GM21576 (cell line): ENCODE results near the gene CNOT6L.
A peak's percentile ranks its signal among the peaks of the same experiment; 100 is the strongest.
"Not testable (repeated sequence)": the region's sequence is repeated elsewhere in the genome, so short reads cannot be mapped to it uniquely, and the experiment has no call there.

Experiments used
- ATAC-seq: cut with Tn5 transposase; IDR thresholded peaks from one replicate; pipeline ENCODE4 v1.9.1; 2021; ENCODE audit warnings: mild to moderate bottlenecking, moderate library complexity; ENCODE audit not compliant: unreplicated experiment

Gene CNOT6L

DNA sequence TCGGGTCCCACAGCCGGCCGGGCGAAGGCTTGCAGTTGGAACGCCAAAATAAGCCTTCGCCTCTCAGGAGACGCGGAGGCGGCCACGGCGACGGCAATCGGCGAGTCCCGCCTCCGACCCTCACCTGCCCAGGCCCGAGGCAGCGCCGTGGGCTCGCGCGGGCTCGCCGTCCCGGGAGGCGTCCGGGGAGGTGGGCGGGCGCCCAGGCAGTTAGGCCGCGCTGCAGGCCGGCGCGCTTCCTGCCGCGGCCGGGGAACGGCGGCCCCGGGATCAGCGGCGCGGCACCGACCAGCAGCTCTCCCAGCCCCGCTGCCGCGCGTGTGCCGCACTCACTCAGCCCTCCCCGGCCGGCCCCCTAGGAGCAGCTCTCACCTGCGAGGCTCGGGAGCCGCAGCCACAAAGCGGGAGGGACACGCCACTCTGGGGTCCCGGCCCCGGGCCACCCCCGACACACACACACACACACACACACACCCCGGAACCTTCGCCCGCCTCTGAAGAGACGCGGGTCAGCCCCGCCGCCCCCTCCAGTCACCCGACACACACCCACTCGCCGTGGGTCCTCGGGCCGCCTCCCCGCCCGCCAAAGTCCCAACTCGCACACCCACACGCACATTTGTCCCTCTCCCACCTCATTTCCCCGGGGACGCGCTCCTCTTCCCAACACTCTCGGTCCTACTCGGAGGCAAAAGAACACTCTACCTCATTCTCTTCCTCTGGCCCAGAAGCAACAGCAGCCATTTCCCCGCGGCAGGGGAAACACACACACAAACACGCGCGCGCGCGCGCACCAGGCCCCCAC, at the start of gene CNOT6L:
Gene CNOT6L, minus strand, starts transcription at position 767 of the 802 bp plus-strand sequence. Its CDS starts 60 bp downstream, at position 707.
- peak; percentile 18 for ATAC-seq

DNA sequence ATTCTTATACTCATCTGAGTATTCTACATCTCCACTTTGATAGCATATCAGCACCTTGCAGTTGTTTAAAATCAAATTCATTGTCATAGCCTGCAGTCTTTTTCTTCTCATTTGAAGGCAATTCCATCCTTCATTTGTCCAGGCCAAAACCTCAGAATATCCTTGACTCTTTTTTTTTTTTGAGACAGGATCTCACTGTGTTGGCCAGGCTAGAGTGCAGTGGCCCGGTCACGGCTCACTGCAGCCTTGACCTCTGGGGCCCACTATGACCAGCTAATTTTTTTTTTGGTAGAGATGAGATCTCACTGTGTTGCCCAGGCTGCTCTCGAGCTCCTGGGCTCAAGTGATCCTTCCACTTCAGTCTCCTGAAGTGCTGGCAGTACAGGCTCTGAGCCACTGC, 46.1 kb upstream of the CNOT6L start:
- no peak for ATAC-seq

DNA sequence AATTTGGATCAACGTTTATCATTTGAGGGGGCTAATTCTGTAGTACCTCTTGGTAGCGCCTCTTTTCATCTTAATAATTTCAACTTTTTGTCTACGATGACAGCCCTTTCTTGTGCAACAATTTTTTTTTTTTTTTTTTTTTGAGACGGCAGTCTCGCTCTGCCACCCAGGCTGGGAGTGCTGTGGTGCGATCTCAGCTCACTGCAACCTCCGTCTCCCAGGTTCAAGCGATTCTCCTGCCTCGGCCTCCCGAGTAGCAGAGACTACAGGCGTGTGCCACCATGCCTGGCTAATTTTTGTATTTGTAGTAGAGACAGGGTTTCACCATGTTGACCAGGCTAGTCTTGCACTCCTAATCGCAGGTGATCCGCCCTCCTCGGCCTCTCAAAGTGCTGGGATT, 44.2 kb upstream of the CNOT6L start:
- not testable (repeated sequence) for ATAC-seq

DNA sequence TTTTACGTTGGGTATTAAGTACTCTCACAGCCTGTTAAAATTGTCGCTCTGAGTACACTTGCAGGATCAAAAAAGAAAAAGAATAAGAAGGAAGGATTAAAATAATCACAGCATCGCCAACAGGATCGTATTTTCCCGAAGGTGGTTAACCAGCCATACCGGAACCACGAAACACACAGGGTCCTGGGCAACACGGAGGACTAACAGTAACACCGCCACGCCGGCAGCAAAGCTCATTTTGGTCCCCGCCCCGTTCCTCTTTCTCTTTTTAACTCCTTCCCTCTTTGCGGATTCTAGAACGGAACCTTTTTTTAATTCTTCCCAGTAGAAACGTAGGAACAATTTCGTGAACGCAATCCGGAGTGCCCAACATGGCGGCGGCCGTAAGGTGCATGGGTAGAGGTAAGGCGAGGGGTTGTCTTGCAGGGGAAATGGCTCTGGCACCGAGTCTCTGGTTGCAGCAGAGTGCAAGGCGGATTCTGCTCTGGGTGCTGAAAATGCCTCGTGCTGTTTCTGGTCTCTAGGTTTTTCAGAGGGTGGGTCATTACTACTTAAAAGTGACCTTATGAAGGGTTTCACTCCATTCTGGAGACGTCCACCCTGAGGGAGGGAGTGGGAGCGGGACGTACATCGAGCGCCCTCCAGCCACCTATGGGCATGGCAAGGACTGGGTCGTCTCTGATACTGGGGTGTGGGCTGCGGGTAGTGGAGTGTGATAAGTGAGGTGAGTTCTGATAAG, 43.5 kb upstream of the CNOT6L start, which contains the start of gene MRPL1:
Gene MRPL1, plus strand, starts transcription at position 353 of the 739 bp plus-strand sequence. Its CDS starts 19 bp downstream, at position 372.
- peak; percentile 79 for ATAC-seq

DNA sequence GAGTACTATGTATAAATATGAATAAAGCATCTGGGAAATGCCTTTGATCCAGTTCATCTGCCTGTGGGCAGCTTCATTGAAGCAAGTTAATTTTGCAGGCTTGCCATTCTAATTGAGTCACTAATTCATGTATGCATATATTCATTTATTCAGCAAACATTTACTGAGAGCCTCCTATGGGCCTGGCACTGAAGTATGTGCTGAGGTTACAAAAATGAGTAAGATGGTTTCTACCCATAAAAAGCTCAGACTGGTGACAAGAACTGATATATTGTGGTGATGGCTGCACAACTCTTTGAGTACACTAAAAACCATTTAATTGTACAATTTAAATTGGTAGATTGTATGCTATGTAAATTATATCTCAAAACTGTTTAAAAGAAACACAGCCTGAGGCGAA, 42.3 kb upstream of the CNOT6L start:
- no peak for ATAC-seq

DNA sequence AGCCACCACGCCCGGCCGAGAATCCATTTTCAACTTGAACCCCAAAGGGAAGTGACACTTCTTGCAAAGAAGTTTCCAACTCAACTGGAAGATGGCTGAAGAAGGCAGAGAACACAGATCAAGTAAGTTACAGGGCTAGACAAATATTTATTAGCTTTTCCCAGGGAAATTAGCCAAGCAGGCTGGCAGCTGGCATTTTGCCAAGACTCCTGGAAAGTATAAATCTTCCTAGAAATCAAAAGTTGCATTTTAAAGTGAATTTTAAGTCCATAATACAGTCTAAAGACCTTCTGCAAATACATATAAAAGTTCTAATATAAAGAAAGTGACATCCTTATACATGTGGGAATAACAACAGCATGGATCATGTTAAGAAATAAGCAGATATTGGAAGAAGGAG, 40.1 kb upstream of the CNOT6L start:
- no peak for ATAC-seq

DNA sequence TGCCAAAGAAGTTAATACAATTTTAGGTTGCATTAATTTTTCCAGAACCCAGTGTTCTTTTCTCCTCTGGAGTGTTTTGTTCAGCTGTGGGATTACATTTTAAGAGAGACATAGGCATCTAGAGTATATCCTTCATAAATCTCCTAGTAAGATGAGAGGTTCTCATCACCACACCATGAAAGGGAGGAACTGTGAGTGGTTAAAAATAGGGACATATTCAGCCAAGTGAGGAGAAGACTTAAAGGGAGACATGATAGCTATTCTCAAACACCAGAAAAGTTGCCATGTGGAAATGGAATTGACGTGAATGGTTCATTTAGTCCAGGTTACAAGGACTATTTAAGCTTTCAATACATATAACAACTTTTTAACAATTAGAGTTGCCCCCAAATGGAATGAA, 37.0 kb upstream of the CNOT6L start:
- ATAC-seq = no peak

DNA sequence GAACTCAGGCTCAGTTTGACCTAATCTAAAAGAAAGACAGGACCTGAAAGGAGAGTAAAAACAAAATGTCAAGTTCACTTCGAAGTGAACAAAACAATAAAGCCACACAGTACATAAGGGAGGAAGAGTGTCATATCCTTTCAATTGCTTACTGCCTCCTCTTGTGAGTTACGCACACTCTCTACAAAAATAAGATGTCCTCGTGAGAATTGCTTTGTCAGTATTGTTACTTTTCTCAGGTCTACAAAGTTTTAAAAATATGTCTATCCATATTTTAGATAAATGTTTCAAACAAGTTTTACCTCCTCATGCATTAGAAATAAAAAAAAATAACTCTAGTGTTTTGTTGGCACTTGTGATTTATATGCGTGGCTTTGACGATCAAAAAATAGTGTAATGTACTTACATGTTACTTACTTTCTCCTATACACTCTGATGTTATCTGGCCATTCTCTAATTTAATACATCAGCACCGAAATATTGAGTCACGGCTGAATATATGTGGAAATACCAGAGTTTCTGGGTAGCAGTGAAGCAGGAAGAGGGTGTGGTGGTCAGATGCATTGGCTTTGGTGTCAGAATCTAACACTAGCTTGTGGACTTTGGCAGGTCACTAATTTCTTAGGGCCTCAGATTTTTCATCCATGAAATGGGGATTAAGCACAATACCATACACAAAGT, 35.4 kb upstream of the CNOT6L start:
- no peak for ATAC-seq

DNA sequence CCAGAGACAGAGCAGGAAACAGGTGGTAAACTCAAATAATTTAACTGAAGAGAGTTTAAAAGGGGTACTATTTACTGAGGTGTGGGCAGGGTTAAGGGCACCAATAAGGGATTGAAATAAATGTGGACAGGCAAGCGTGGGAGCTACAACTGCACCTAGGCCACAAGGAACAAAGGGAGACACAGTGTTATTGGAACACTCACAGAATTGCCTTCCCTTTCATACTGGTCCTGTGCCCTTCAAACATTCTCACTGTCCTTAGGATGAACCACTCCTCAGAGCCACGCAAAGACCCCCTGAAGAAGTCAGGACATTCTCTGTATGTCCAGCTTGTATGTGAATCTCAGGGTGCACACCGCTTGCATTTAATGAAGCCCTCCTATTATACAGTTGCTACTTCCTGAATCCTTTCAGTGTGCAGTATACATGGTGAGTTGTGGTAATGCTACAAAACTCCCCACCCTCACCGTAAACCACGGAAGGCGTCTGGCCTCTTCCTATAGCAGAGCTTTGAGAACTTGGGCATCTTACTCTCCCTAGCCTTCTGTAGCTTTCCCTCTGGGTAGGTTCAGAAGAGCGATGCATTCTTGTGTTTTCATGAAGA, 33.8 kb upstream of the CNOT6L start:
- peak; percentile 94 for ATAC-seq

DNA sequence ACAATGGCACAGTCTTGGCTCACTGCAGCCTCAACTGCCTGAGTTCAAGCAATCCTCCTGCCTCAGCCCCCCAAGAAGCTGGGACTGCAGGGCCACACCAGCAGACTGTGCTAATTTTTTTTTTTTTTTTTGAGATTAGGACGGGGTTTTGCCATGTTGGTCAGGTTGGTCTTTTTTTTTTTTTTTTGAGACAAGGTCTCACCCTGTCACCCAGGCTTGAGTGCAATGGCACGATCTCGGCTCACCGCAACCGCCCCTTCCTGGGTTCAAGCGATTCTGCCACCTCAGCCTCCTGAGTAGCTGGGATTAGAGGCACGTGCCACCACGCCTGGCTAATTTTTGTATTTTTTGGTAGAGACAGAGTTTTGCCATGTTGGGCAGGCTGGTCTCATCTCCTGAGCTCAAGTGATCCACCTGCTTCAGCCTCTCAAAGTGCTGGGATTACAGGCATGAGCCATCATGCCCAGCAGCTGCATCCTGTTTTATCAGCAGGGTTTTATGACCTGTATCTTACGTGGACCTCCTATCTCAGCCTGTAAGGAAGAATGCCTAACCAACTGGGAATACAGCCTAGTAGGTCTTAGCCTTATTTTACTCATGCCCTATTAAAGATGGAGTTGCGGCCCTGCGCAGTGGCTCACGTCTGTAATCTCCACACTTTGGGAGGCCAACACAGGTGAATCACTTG, 30.3 kb upstream of the CNOT6L start:
- ATAC-seq = no peak

DNA sequence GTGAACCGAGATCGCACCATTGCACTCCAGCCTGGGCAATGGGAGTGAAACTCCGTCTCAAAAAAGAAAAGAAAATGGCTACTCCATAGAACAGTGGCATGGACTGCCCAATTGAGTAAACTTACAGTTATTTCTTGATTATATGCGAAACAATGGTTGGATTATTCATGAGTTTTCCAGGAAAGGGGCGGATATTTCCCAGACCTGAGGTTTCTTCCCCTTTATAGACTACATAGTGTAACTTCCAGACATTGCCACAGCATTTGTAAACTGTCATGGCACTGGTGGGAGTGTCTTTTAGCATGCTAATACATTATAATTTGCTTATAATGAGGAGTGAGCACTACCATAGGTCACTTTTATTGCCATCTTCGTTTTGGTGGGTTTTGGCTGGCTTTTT, 29.3 kb upstream of the CNOT6L start:
- ATAC-seq = no peak

DNA sequence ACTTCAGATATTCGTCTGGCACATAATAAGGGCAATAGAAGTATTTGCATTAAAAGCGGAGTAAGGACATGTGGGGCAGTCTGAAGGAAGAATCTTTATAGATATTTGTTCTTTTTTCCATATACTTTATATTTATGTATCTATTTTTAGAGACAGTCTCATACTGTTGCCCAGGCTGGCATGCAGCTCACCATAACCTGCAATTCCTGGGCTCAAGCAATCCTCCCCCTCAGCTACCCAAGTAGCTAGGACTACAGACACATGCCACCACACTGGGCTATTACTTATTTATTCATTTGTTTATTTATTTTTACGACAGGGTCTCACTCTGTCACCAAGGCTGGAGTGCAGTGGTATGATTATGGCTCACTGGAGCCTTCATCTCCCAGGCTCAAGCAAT, 26.8 kb upstream of the CNOT6L start:
- no peak for ATAC-seq

DNA sequence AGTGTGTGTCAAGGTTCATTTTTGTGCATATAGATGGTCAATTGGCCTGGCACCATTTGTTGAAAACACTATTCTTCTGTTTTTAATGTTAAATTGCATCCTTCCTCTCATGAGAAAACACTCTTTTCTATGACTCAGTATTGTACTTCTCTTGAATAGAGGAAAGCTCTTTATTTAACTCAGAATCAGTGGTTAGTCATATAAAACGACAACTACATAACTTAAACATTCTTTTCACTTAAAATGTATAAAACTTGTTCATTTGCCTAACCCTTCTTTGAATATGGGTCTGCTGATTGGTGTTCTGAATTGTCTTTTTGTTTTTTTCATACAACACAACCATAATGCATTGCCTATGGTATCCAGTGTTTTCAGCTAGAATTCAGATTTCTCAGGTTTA, 26.2 kb upstream of the CNOT6L start:
- ATAC-seq = no peak

DNA sequence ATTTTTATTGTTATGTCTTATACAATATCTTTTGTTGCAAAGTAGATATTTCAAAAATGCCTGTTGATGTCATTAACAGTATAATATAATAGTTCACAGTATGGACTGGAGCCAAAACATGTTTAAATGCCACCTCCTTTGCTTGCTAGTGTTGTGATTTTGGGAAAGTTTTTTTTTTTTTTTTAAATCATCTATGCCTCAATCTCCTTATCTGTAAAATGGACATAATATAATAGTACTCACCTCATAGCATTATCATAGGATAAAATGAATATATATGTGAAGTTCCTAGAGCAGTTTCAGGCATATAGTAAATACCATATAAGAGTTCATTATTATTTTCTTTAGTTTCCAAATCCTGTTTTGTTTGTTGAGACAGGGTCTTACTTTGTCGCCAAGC, 25.2 kb upstream of the CNOT6L start:
- ATAC-seq = no peak

DNA sequence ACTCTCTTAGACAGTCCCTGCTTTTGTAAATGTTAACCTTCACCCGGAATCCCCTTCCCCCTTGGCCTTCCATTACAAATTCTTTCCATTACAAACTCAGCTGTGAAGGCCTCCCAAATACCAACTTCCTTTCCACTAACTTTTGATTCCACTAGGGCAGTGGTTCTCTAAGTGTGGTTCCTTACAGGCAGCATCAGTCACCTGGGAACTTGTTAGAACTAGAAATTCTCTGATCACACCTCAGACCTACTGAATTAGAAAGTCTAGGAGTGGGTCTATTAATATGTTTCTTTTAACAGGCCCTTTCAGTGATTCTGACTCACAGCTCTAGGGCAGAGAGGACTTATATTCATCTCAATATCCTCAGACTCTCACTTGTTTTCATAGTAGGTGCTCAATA, 24.5 kb upstream of the CNOT6L start:
- no peak for ATAC-seq

DNA sequence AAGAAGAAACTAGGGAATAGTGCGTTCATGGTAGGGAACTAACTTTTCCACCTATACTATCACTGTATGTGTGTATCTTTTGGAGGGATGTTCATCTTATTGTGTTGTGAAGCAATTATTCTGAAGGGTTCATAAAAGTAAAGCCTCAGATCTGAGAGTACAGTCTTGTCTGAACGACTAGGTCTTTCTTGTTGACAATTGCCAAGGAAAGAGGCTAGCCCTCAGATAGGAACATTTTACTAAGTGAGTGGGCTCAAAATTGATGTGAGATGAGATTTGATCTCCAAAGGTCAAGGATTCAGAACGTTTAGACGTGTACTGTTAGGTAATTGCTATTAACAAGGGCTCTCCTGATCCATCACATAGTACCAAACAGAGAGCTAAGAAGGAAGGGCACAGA, 15.2 kb upstream of the CNOT6L start:
- no peak for ATAC-seq

DNA sequence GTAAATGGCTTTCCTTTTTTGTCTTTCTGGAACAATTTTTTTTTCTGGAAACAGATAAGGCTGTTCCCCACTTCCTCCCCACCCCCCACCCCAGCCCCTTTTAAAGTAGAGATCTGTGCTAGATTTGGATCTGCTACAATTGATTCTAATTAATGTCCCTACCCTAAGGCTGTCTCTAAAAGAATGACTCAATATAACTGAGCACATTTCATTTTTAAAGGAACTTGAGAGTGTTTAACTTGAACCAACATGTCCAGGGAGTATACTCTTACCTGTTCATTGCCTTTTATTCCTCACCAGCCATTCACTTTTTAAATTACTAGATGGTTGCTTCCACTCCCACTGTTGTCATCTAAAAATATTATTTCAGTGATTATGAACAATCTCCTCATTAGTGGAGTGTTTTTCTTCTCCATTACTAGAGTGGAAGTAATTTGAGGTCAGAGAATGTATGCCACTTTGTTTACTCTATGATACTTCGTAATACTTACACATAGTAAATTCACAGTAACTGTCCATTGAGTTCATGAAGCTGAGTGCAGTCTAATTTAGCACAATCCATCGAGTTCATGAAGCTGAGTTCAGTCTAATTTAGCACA, 14.1 kb upstream of the CNOT6L start:
- no peak for ATAC-seq

DNA sequence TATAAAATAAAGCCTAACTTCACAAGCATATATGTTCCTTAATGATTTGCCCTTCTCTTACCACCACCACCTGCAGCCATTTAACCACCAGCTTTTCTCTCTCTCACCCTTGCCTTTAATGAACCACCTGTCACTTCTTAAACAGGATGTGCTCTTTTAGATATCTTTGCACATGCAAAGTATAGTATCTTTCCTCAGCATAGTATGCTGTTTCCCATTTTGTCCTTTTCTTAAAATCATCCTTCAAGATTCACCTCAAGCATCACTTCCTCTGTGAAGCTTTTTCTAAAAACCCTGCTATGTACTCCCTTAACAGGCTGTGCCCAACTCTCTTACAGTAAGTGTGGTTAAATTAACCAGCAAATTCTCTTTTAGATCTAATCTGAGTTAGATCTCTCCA, 8.2 kb upstream of the CNOT6L start:
- ATAC-seq = peak; percentile 81

DNA sequence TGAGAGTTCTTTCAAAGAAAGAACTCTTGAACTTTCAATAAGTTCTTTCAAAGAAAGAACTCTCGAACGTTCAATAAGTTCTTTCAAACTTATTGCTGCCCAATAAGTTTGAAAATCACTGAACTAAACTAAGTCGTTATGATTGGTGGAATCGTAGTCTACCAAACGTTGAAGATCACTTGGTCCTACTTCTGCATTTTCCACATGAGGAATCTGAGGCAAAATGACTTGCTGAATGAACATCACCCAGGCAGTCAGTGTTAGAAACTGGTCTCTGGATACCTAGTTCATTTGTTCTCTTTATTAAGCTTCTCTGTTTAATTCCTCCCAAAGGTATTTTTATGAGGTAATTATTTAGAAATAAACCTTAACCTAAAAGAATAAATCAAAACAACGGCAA, 7.1 kb upstream of the CNOT6L start:
- ATAC-seq = no peak

DNA sequence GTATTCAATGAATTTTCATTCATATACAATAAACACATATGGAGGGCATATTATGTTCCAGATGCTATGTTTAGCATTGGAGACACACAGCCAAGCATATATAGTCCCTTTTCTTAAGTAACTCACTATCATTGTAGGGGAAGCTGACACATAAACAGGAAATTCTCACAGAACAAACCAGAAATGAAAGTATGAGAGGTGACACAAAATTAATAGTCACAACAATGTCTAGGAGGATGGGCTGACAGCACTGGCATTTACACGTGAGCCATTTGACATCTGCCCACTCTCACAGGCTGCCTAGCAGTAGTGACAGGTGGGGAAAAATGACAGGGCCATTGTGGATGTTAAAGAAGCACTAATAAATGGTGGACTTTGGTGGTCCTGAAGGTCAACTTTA, 2.6 kb upstream of the CNOT6L start:
- ATAC-seq = no peak
